ENCODE measurements around the gene BBS9. TPM values are rescaled to one million over a fixed set of nuclear protein-coding genes. Genes with fewer than 3 reads are reported as not detected.

The BBS9 gene
- total RNA-seq, 1 experiment from 2014 or later = 26.4 TPM

GRCh38 chr7:33250421-33250871 is 121.1 kb downstream of the BBS9 start:
- Histone ChIP-seq H4K20me1 (ENCODE audit: control insufficient read depth, insufficient read depth, insufficient read length) (no peaks in the 10 kb centered on the region), H3K27me3 (ENCODE audit: insufficient read depth, low read length) (no peaks in the 10 kb centered on the region), H2AFZ (ENCODE audit: low read length) (no peak overlapping the region), H3K23me2 (ENCODE audit: insufficient read length, low read depth, low read length, poor library complexity, severe bottlenecking) (no peaks in the 10 kb centered on the region), H3K56ac (ENCODE audit: insufficient read length, low read depth, low read length) (no peak overlapping the region), H3K4ac (ENCODE audit: low read depth, low read length) (no peak overlapping the region), H2AK5ac (ENCODE audit: insufficient read length, low read length) (no peak overlapping the region), H2BK120ac (ENCODE audit: low read depth, low read length, poor library complexity, severe bottlenecking) (no peak overlapping the region), H3K18ac (ENCODE audit: insufficient read length, low read depth, low read length) (no peak overlapping the region), H3K79me2 (ENCODE audit: insufficient read depth, low read length) (0 out of 2 replicates have a peak, but pooled peaks cover 2% of the 10 kb centered on the region), H2BK15ac (ENCODE audit: low read depth, low read length) (no peak overlapping the region), H3K27ac (ENCODE audit: insufficient read length, low read depth, low read length) (no peak overlapping the region), H3K14ac (ENCODE audit: insufficient read depth, low read length) (no peak overlapping the region), H2BK12ac (ENCODE audit: insufficient read length, low read depth, low read length) (no peak overlapping the region), H3K79me1 (ENCODE audit: insufficient read depth, low read depth, low read length, poor library complexity, severe bottlenecking) (no peaks in the 10 kb centered on the region), H4K91ac (ENCODE audit: insufficient read length, low read depth, low read length) (no peak overlapping the region), H3K9ac (ENCODE audit: extremely low read depth, insufficient read length, low read length) (no peak overlapping the region), H3K4me1 (ENCODE audit: insufficient read depth, low read length) (no peaks in the 10 kb centered on the region), H4K5ac (ENCODE audit: insufficient read length, low read depth, low read length) (no peak overlapping the region), H3T11ph (ENCODE audit: low read length) (no peak overlapping the region), H3K9me3 (ENCODE audit: control insufficient read depth, low read depth, low read length) (no peaks in the 10 kb centered on the region), H2BK20ac (ENCODE audit: low read depth, low read length, poor library complexity, severe bottlenecking) (no peak overlapping the region), H4K8ac (replicated peaks; ENCODE audit: insufficient read length, low read depth, low read length) (no peak overlapping the region), H2BK5ac (ENCODE audit: insufficient read length, low read length) (no peak overlapping the region), H3K23ac (ENCODE audit: insufficient read length, low read depth, low read length) (no peak overlapping the region), H3K4me2 (ENCODE audit: insufficient read depth, insufficient read length, low read length) (no peak overlapping the region)
- no peak for TF ChIP-seq CTCF (conservative IDR thresholded peaks at IDR 0.05)
- peaks cover 0 to 6% of the 10 kb centered on the region in 2 experiments; a peak in 1 of 4 replicates for H3K4me1 Mint-ChIP-seq
- DNase-seq = no peak
- H3K36me3 Mint-ChIP-seq (ENCODE audit: insufficient read depth in 1 of 3, low read depth in 3 of 3) = 0 out of 7 replicates have a peak, but pooled peaks cover 0 to 3% (median 0%) of the 10 kb centered on the region in 3 experiments
- no peaks in the 10 kb centered on the region for H3K27me3 Mint-ChIP-seq (ENCODE audit: low read depth)
- H3K9me3 Mint-ChIP-seq = peaks cover 0 to 2% of the 10 kb centered on the region in 2 experiments; a peak in 2 of 5 replicates
- H3K27ac Mint-ChIP-seq = no peak overlapping the region
- H3K4me3 Mint-ChIP-seq = no peak overlapping the region
